Mesodermal cell (in vitro differentiated cells): Measurements from ENCODE around the gene ADGRB2.

Source experiments
- H3K27ac ChIP-seq: 2 replicates; pipeline ENCODE4 v1.7.0; 2013; ENCODE audit warnings: mild to moderate bottlenecking, low read depth, low read length, moderate library complexity; ENCODE audit not compliant: severe bottlenecking
- H3K36me3 ChIP-seq: 2 replicates; pipeline ENCODE4 v1.7.1; 2013; ENCODE audit warnings: mild to moderate bottlenecking, low read length, moderate library complexity; ENCODE audit not compliant: control insufficient read depth, insufficient read depth
- H3K4me1 ChIP-seq: one replicate; pipeline ENCODE4 v1.7.1; 2013; ENCODE audit warnings: mild to moderate bottlenecking, low read length; ENCODE audit not compliant: insufficient read depth, control insufficient read depth, poor library complexity, severe bottlenecking
- H3K4me3 ChIP-seq: 2 replicates; pipeline ENCODE4 v1.7.0; 2013; ENCODE audit warnings: low read length, control low read depth, mild to moderate bottlenecking; ENCODE audit not compliant: insufficient read depth, poor library complexity, severe bottlenecking; ENCODE audit errors: extremely low read depth
- H3K9me3 ChIP-seq: 2 replicates; pipeline ENCODE4 v1.7.1; 2013; ENCODE audit warnings: mild to moderate bottlenecking, low read length, moderate library complexity; ENCODE audit not compliant: control insufficient read depth
- WGBS, 2 experiments: methylation state at CpG; one replicate each; pipeline ENCODE4 v1.1.5; 2013; ENCODE audit warnings: missing lambda C conversion rate in 2 of 2; ENCODE audit not compliant: insufficient coverage in 2 of 2; 5-methylcytosine and 5-hydroxymethylcytosine counted together

Gene ADGRB2

GRCh38 chr1:31793586-31794285 is 29.6 kb upstream of the ADGRB2 start:
- H3K4me3 ChIP-seq = no peak overlapping the region
- 92 to 94% methylated on average over 7 to 11 of the region's 13 CpGs for WGBS, 2 experiments

GRCh38 chr1:31793086-31793485 is 28.9 kb upstream of the ADGRB2 start:
- Histone ChIP-seq H3K36me3 (no peaks in the 10 kb centered on the region), H3K27ac (no peak overlapping the region), H3K4me3 (no peak overlapping the region), H3K4me1 (peaks cover 17% of the 10 kb centered on the region), H3K9me3 (no peaks in the 10 kb centered on the region)
- 95 to 96% methylated on average over 6 of the region's 6 CpGs for WGBS, 2 experiments

More at GRCh38 chr1:31793586-31794285, 29.6 kb upstream of the ADGRB2 start:
- H3K9me3 ChIP-seq = no peaks in the 10 kb centered on the region
- peaks cover 23% of the 10 kb centered on the region for H3K4me1 ChIP-seq
- H3K36me3 ChIP-seq = no peaks in the 10 kb centered on the region
- no peak overlapping the region for H3K27ac ChIP-seq

DNA sequence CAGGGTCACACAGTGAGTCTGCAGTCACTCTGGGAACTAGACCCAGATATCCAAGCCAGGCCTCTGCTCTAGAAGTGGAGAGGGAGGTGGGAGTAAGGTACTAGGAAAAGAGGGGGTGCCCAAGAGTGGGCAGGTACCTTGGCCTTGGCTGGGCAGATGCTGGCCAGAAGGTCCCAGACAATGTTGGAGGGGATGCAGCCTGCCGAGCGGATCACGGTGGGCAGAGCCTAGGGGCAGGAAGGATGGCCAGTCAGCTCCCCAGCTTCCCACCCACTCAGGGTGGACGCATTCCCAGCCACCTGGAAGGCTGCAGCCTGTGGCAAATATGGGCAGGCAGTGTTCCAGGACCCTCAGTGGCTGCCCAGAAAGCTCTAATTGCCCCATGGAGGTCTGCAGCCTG is 28.4 kb upstream of the ADGRB2 start:
- Histone ChIP-seq H3K36me3 (no peaks in the 10 kb centered on the region), H3K27ac (no peak overlapping the region), H3K9me3 (no peaks in the 10 kb centered on the region), H3K4me1 (peaks cover 15% of the 10 kb centered on the region), H3K4me3 (no peak overlapping the region)
- WGBS, 2 experiments = 86 to 91% methylated on average over 3 to 4 of the region's 4 CpGs

DNA sequence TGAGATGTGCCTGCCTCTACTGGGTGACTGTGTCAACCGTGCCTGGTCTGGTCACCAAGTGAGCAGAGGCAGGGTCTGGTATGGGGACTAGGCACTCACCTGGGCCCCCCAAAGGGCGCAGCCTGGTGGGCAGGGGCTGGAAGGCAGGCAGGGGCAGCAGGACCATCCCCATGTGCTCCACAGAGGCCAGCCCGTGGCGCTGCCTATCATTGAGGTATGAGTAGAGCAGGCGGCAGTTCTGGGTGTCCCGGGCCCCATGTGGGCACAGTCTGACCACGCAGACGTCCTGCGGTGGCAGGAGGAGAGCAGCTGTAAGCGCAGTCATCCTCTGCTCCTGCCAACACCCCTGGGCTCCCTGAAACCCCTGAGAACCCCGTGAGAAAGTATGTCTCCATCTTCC is 28.0 kb upstream of the ADGRB2 start:
- Histone ChIP-seq H3K4me1 (peaks cover 12% of the 10 kb centered on the region), H3K27ac (no peak overlapping the region), H3K4me3 (no peak overlapping the region), H3K36me3 (no peaks in the 10 kb centered on the region), H3K9me3 (no peaks in the 10 kb centered on the region)
- WGBS, 2 experiments = 92 to 93% methylated on average over 10 of the region's 11 CpGs

GRCh38 chr1:31791131-31791858 is 27.2 kb upstream of the ADGRB2 start:
- Histone ChIP-seq H3K36me3 (no peaks in the 10 kb centered on the region), H3K27ac (no peak overlapping the region), H3K4me1 (peaks cover 12% of the 10 kb centered on the region), H3K9me3 (no peaks in the 10 kb centered on the region), H3K4me3 (no peak overlapping the region)
- WGBS, 2 experiments = 90 to 95% methylated on average over 12 of the region's 13 CpGs

DNA sequence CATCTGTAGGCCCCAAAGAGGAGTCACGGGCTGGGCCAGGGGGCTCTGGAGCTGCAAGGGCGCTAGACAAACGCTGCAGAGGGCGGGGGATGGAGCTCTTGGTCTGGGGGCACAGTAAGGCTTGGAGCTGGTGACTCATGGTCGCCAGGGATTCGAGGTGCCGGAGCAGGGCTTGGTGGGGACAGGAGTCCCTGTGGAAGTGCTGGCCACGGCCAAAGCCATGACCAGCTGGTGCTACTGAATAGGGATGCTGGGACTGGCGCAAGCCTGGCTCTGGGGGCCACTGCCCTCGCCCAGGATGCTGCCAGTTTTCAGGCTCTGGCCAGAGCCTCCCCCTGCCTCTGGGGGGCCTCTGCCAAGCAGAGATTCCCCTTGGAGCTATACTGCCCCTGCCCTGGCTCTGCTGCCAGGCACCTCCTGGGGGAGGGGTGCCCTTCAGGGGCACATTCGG is 26.5 kb upstream of the ADGRB2 start:
- Histone ChIP-seq H3K27ac (no peak overlapping the region), H3K36me3 (no peaks in the 10 kb centered on the region), H3K9me3 (no peaks in the 10 kb centered on the region), H3K4me3 (no peak overlapping the region), H3K4me1 (peaks cover 12% of the 10 kb centered on the region)
- WGBS, 2 experiments = 75 to 83% methylated on average over 6 to 10 of the region's 11 CpGs

GRCh38 chr1:31790140-31790539 is 26.0 kb upstream of the ADGRB2 start:
- Histone ChIP-seq H3K9me3 (no peaks in the 10 kb centered on the region), H3K36me3 (no peaks in the 10 kb centered on the region), H3K4me1 (peaks cover 12% of the 10 kb centered on the region), H3K4me3 (no peak overlapping the region), H3K27ac (no peak overlapping the region)
- 83 to 91% methylated on average over 2 to 3 of the region's 3 CpGs for WGBS, 2 experiments

DNA sequence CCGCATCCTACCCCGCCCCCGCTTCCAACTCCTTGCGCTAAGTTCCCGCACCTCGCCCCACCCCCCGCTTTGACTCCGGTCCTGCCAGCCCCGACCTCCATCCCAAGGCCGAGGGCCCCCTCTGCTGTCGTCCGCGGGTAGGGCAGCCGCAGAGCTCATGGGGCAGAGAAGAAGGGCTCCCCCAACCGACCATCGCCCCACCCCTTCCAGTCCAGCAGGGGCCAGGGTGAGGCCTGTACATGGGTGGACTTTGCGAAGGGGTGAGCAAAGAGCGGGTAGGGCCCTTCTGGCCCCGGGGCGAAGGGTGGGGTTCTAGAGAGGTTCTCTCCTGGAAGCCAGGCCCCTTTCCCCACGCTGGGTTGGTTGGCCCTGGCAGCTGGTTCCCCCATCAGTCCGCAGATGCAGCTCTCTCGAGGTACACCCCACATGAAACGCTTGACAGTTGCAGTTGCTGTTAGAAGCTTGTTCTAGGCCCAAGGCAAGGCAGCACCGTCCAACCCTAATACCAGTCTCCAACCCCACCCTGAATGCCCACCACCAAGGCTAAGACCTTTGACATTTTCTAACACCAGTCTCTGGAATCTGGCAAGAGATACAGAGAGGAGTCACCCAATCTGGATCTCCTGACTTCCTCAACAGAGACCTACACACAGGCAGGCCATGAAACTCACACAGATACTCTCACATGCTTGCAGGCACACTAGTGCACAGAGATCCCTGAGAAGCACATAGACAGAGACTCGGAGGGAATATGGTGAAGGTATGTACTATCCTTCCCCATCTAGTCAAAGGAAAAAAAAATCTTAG is 25.3 kb upstream of the ADGRB2 start:
- Histone ChIP-seq H3K4me1 (peaks cover 12% of the 10 kb centered on the region), H3K4me3 (peak overlapping the region; percentile 56), H3K27ac (peak overlapping the region; percentile 62), H3K36me3 (no peaks in the 10 kb centered on the region), H3K9me3 (no peaks in the 10 kb centered on the region)
- WGBS, 2 experiments = 37 to 44% methylated on average over 9 to 10 of the region's 26 CpGs

- Histone ChIP-seq H3K9me3 (no peaks in the 10 kb centered on the region), H3K27ac (peak overlapping the region; percentile 62), H3K4me1 (peaks cover 12% of the 10 kb centered on the region), H3K36me3 (no peaks in the 10 kb centered on the region), H3K4me3 (peak overlapping the region; percentile 56)
- WGBS, 2 experiments = 0% methylated on average over 10 to 11 of the region's 22 CpGs
Measured at GRCh38 chr1:31788825-31789256, 24.7 kb upstream of the ADGRB2 start.

- no peaks in the 10 kb centered on the region for H3K36me3 ChIP-seq
- 4 to 12% methylated on average over 21 to 34 of the region's 39 CpGs for WGBS, 2 experiments
- peak overlapping the region; percentile 62 for H3K27ac ChIP-seq
- peaks cover 13% of the 10 kb centered on the region for H3K4me1 ChIP-seq
- peak overlapping the region; percentile 56 for H3K4me3 ChIP-seq
- H3K9me3 ChIP-seq = no peaks in the 10 kb centered on the region
Measured at GRCh38 chr1:31788138-31788824, 24.1 kb upstream of the ADGRB2 start.
